ENCODE results near the gene CDK5. TPM values are rescaled to one million over a fixed set of nuclear protein-coding genes. Genes with fewer than 3 reads are reported as not detected.
"Not testable (repeated sequence)": the region's sequence is repeated elsewhere in the genome, so short reads cannot be mapped to it uniquely, and the experiment has no call there.

CDK5 gene
- total RNA-seq, 1 donor from 2014 or later = 5.5 TPM

- DNase-seq (ENCODE audit: low spot score) = no peak
Observed at GRCh38 chr7:151016505-151016904, 41.2 kb downstream of the CDK5 start.

GRCh38 chr7:151015967-151016366 lies 41.7 kb downstream of the CDK5 start:
- no peak for DNase-seq (ENCODE audit: low spot score)

- DNase-seq (ENCODE audit: low spot score) = no peak
Observed at GRCh38 chr7:151014950-151015349, 42.7 kb downstream of the CDK5 start.

- peak; percentile 73 for DNase-seq (ENCODE audit: low spot score)
Observed at GRCh38 chr7:151013733-151014497, 43.8 kb downstream of the CDK5 start.

- no peak for DNase-seq (ENCODE audit: low spot score)
Observed at GRCh38 chr7:151013356-151013732, 44.4 kb downstream of the CDK5 start.

GRCh38 chr7:151012911-151013347 lies 44.8 kb downstream of the CDK5 start:
- no peak for DNase-seq (ENCODE audit: low spot score)

GRCh38 chr7:151012031-151012692 lies 45.5 kb downstream of the CDK5 start:
- DNase-seq (ENCODE audit: low spot score) = no peak

GRCh38 chr7:151011616-151012015 lies 46.1 kb downstream of the CDK5 start:
- not testable (repeated sequence) for DNase-seq (ENCODE audit: low spot score)

- no peak for DNase-seq (ENCODE audit: low spot score)
Observed at GRCh38 chr7:151011097-151011409, 46.6 kb downstream of the CDK5 start.

GRCh38 chr7:151010307-151011096 lies 47.2 kb downstream of the CDK5 start:
- DNase-seq (ENCODE audit: low spot score) = no peak

- DNase-seq (ENCODE audit: low spot score) = no peak
Observed at GRCh38 chr7:151010037-151010306, 47.7 kb downstream of the CDK5 start.

GRCh38 chr7:151009327-151010036 lies 48.2 kb downstream of the CDK5 start:
- DNase-seq (ENCODE audit: low spot score) = no peak

GRCh38 chr7:151008511-151009323 lies 49.0 kb downstream of the CDK5 start:
- DNase-seq (ENCODE audit: low spot score) = peak; percentile 68

- DNase-seq (ENCODE audit: low spot score) = no peak
Observed at GRCh38 chr7:151008143-151008510, 49.6 kb downstream of the CDK5 start.

GRCh38 chr7:151007469-151007898 lies 50.2 kb downstream of the CDK5 start:
- DNase-seq (ENCODE audit: low spot score) = no peak

- DNase-seq (ENCODE audit: low spot score) = no peak
Observed at GRCh38 chr7:151006590-151007300, 51.0 kb downstream of the CDK5 start.

GRCh38 chr7:151005566-151005965 lies 52.1 kb downstream of the CDK5 start:
- DNase-seq (ENCODE audit: low spot score) = no peak

Measured in ureter (tissue), 1 donor.